Endodermal cell (in vitro differentiated cells): ENCODE data around the gene TENT5A. TPM values are rescaled to one million over a fixed set of nuclear protein-coding genes. Genes with fewer than 3 reads are reported as not detected.

ENCODE experiments used
- DNase-seq: peaks from one replicate; pipeline ENCODE4 v3.0.0-alpha.2; 2017
- H3K27ac ChIP-seq: 2 replicates; pipeline ENCODE4 v1.5.1; 2013; ENCODE audit warnings: mild to moderate bottlenecking, low read depth, low read length, moderate library complexity
- H3K27me3 ChIP-seq: 2 replicates; pipeline ENCODE4 v1.6.1; 2013; ENCODE audit warnings: mild to moderate bottlenecking, low read length, moderate library complexity; ENCODE audit not compliant: insufficient read depth, control insufficient read depth, poor library complexity, severe bottlenecking
- H3K36me3 ChIP-seq: 2 replicates; pipeline ENCODE4 v1.7.0; 2013; ENCODE audit warnings: mild to moderate bottlenecking, low read length, moderate library complexity; ENCODE audit not compliant: control insufficient read depth, insufficient read depth
- H3K4me1 ChIP-seq: one replicate; pipeline ENCODE4 v1.7.0; 2013; ENCODE audit warnings: low read length; ENCODE audit not compliant: control insufficient read depth, insufficient read depth
- H3K4me3 ChIP-seq: 2 replicates; pipeline ENCODE4 v1.5.1; 2013; ENCODE audit warnings: mild to moderate bottlenecking, low read length, moderate library complexity
- H3K9ac ChIP-seq: 2 replicates; pipeline ENCODE4 v1.6.1; 2013; ENCODE audit warnings: mild to moderate bottlenecking, low read length, moderate library complexity; ENCODE audit not compliant: poor library complexity, severe bottlenecking; ENCODE audit errors: extremely low read depth
- H3K9me3 ChIP-seq: 2 replicates; pipeline ENCODE4 v1.6.1; 2013; ENCODE audit warnings: mild to moderate bottlenecking, low read length, moderate library complexity; ENCODE audit not compliant: control insufficient read depth
- H3K27ac Mint-ChIP-seq: 2 replicates; pipeline ENCODE4 v1.8.0; 2020; ENCODE audit warnings: mixed read lengths
- H3K27me3 Mint-ChIP-seq: 2 replicates; pipeline ENCODE4 v1.8.0; 2021; ENCODE audit warnings: mild to moderate bottlenecking, mixed read lengths; ENCODE audit not compliant: insufficient read depth
- H3K36me3 Mint-ChIP-seq: 2 replicates; pipeline ENCODE4 v1.8.0; 2020; ENCODE audit warnings: low read depth, mixed read lengths
- H3K4me1 Mint-ChIP-seq: 2 replicates; pipeline ENCODE4 v1.8.0; 2020; ENCODE audit warnings: mixed read lengths
- H3K4me3 Mint-ChIP-seq: 2 replicates; pipeline ENCODE4 v1.8.0; 2020; ENCODE audit warnings: mild to moderate bottlenecking, moderate library complexity, mixed read lengths
- H3K9me3 Mint-ChIP-seq: 2 replicates; pipeline ENCODE4 v1.8.0; 2020; ENCODE audit warnings: mild to moderate bottlenecking, mixed read lengths
- WGBS, 2 experiments: methylation state at CpG; one replicate each; pipeline versions ENCODE4 v1.1.5 to v1.1.7; 2013; ENCODE audit warnings: missing lambda C conversion rate in 2 of 2, mixed read lengths in 1 of 2; ENCODE audit not compliant: insufficient coverage in 1 of 2, insufficient read length in 1 of 2; 5-methylcytosine and 5-hydroxymethylcytosine counted together
- total RNA-seq, 2 donors: library from RNA; stranded (reverse); fragmentation: NEBNext Ultra II Directional in 1 of 2; extraction: Animal tissue kit (Norgen Biotek cat#: 25700) in 1 of 2; gene quantifications; 2 replicates in 1 of 2; 3 replicates in 1 of 2; pipeline ENCODE4 v1.2.1, GENCODE V29; 2021
- TF ChIP-seq, protein P1 (sequence below): fragments of 200-600 bp; sonication (generic); conservative IDR thresholded peaks from 2 replicates; pipeline ENCODE4 v1.5.0; 2021; ENCODE audit warnings: antibody characterized with exemption, mild to moderate bottlenecking

Gene TENT5A
- total RNA-seq, 2 donors from 2014 or later = 4.8 to 8.6 TPM

DNA sequence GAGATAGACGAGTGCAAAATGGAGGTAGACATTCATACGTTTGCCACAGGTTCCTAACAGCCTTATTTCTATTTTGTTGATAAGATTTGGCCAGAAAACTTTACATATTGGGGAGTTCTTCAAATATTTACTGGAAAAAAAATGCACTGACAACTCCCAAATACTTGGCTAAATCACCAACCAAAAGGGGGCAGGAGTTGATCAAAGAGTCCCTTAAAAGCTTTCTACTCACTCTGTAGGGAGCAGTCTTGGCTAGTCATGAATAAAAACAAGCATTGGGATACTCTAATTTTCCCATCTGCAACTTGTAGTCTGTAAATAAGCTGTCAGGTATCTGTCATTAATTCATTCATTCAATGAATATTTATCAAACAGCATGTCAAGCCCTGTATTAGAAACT lies 18.4 kb downstream of the TENT5A start:
- 94% methylated on average over 2 of the region's 2 CpGs; no CpG with 5 or more reads in 1 of the 2 experiments for WGBS, 2 experiments
- no peaks in the 10 kb centered on the region for H3K27me3 Mint-ChIP-seq
- Histone ChIP-seq H3K36me3 (no peaks in the 10 kb centered on the region), H3K27me3 (no peaks in the 10 kb centered on the region), H3K4me1 (no peaks in the 10 kb centered on the region), H3K9me3 (peaks cover 8% of the 10 kb centered on the region), H3K9ac (no peak overlapping the region), H3K27ac (no peak overlapping the region), H3K4me3 (no peak overlapping the region)
- H3K27ac Mint-ChIP-seq = no peak overlapping the region
- TF ChIP-seq, protein P1, sequence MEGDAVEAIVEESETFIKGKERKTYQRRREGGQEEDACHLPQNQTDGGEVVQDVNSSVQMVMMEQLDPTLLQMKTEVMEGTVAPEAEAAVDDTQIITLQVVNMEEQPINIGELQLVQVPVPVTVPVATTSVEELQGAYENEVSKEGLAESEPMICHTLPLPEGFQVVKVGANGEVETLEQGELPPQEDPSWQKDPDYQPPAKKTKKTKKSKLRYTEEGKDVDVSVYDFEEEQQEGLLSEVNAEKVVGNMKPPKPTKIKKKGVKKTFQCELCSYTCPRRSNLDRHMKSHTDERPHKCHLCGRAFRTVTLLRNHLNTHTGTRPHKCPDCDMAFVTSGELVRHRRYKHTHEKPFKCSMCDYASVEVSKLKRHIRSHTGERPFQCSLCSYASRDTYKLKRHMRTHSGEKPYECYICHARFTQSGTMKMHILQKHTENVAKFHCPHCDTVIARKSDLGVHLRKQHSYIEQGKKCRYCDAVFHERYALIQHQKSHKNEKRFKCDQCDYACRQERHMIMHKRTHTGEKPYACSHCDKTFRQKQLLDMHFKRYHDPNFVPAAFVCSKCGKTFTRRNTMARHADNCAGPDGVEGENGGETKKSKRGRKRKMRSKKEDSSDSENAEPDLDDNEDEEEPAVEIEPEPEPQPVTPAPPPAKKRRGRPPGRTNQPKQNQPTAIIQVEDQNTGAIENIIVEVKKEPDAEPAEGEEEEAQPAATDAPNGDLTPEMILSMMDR = peak; percentile 57
- H3K4me1 Mint-ChIP-seq = peaks cover 7% of the 10 kb centered on the region
- no peaks in the 10 kb centered on the region for H3K36me3 Mint-ChIP-seq
- H3K4me3 Mint-ChIP-seq = no peak overlapping the region
- peaks cover 11% of the 10 kb centered on the region for H3K9me3 Mint-ChIP-seq
- no peak for DNase-seq

DNA sequence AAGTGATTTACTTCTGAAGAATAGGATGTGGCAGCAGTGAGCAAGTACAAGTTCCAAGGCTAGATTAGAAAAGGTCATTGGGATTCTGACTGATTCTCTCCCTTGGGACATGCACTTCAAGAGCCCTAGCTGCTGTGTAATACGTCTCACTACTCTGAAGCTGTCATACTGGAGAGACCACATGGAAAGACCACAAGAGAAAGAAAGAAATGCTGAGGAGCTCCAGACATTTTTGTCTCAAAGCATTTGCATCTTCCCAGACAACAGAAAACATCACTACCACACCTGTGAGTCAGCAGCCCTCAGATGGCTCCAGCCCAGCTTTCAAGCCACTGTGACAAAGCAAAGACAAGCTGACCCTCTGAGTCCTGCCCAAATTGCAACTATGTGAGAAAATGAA lies 20.7 kb downstream of the TENT5A start:
- no peaks in the 10 kb centered on the region for H3K36me3 ChIP-seq
- H3K4me3 Mint-ChIP-seq = no peak overlapping the region
- no peaks in the 10 kb centered on the region for H3K36me3 Mint-ChIP-seq
- no peaks in the 10 kb centered on the region for H3K27me3 ChIP-seq
- H3K4me3 ChIP-seq = no peak overlapping the region
- no peak overlapping the region for H3K27ac Mint-ChIP-seq
- H3K27me3 Mint-ChIP-seq = no peaks in the 10 kb centered on the region
- no peak overlapping the region for H3K9ac ChIP-seq
- H3K27ac ChIP-seq = no peak overlapping the region
- peaks cover 8% of the 10 kb centered on the region for H3K9me3 ChIP-seq
- TF ChIP-seq, protein P1 = no peak
- no peak for DNase-seq
- H3K4me1 Mint-ChIP-seq = no peaks in the 10 kb centered on the region
- WGBS, 2 experiments = 88 to 100% methylated on average over 1 of the region's 1 CpG
- H3K4me1 ChIP-seq = no peaks in the 10 kb centered on the region
- peaks cover 11% of the 10 kb centered on the region for H3K9me3 Mint-ChIP-seq

DNA sequence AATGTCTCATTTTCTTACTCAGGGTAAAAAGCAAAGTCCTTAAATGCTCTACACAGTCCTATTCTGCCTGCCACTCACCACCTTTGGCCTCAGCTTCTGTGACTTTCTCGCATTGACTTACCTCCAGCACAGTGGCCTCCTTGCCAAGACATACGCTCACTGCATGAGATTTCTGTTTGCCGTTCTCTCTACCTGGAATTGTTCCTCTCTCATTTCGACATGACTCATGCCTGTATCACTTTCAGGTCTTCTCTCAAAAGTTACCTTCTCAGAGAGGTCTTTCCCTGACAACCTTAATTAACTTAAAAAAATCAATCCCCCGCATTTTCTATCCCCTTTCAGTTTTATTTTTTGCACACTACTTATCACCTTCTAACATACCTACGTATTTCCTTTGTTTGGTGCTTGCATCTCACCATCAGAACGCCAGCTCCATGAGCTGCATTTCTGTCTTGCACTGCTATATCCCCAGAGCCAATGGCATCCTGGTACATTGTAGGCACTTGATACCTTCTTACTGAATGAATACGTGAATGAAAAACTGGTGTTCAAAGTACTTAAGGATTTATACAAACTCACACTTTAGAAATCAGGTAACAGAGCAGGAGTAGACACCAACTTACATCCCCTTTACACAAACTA lies 24.5 kb downstream of the TENT5A start:
- no peak overlapping the region for H3K9ac ChIP-seq
- 86% methylated on average over 8 of the region's 8 CpGs for WGBS, 2 experiments
- Mint-ChIP-seq H3K27me3 (no peaks in the 10 kb centered on the region), H3K9me3 (no peaks in the 10 kb centered on the region), H3K4me3 (no peak overlapping the region), H3K27ac (no peak overlapping the region), H3K4me1 (peaks cover 6% of the 10 kb centered on the region), H3K36me3 (no peaks in the 10 kb centered on the region)
- no peak overlapping the region for H3K27ac ChIP-seq
- no peaks in the 10 kb centered on the region for H3K36me3 ChIP-seq
- TF ChIP-seq, protein P1 = no peak
- no peak for DNase-seq
- no peaks in the 10 kb centered on the region for H3K4me1 ChIP-seq
- H3K9me3 ChIP-seq = no peaks in the 10 kb centered on the region
- no peak overlapping the region for H3K4me3 ChIP-seq
- no peaks in the 10 kb centered on the region for H3K27me3 ChIP-seq
